Mucosa of descending colon (tissue), 3 donors: ENCODE measurements around the gene CHST14. TPM values are rescaled to one million over a fixed set of nuclear protein-coding genes. Genes with fewer than 3 reads are reported as not detected.

Experiments used
- ATAC-seq: fragments of 200-7000 bp; cut with Tn5 transposase; one replicate; pipeline ENCODE4 v1.9.1; 2020; ENCODE audit warnings: mild to moderate bottlenecking, moderate library complexity
- DNase-seq, 3 donors: peaks; one replicate each; pipeline ENCODE4 v3.0.0-alpha.2; 2020
- H3K36me3 ChIP-seq: fragments of 200-600 bp; one replicate; pipeline ENCODE4 v1.8.0; 2021; ENCODE audit warnings: low read depth, mild to moderate bottlenecking
- H3K4me1 ChIP-seq: fragments of 200-600 bp; one replicate; pipeline ENCODE4 v1.8.0; 2021; ENCODE audit warnings: low read depth, mild to moderate bottlenecking
- H3K4me3 ChIP-seq: fragments of 200-600 bp; one replicate; pipeline ENCODE4 v1.8.0; 2021; ENCODE audit warnings: mild to moderate bottlenecking
- H3K9me3 ChIP-seq: fragments of 200-600 bp; one replicate; pipeline ENCODE4 v1.8.0; 2021; ENCODE audit warnings: mild to moderate bottlenecking
- CTCF ChIP-seq: fragments of 200-600 bp; IDR thresholded peaks from one replicate; pipeline ENCODE4 v1.8.0; 2022; ENCODE audit warnings: antibody characterized with exemption, mild to moderate bottlenecking
- intact Hi-C, 2 donors: fragments of 100-400 bp; cut with DNase I in 1 of 2; cut with micrococcal nuclease in 1 of 2; formaldehyde crosslinking; loops; one replicate each; pipeline versions ENCODE4 v1.11.0 to v1.11.1; 2022; cut with DNase I, micrococcal nuclease
- total RNA-seq, 3 donors: library from RNA; stranded (reverse); fragmentation: NEBNext Ultra II Directional in 2 of 3; extraction: Animal tissue kit (Norgen Biotek cat#: 25700) in 2 of 3; gene quantifications; one replicate each; pipeline versions ENCODE4 v1.2.1 to v1.2.4, GENCODE V29; 2021 to 2023
- donor health status: DM: no; HTN: no; CAD: no; lungs with moderate emphysema.
- donor health status: DM: no; HTN: no; CAD: no.
- donor health status: DM: no; HTN: yes; CAD: no.

CHST14 gene
- total RNA-seq, 3 donors from 2014 or later, result 3.5 to 10.5 (median 4.8) TPM

DNA sequence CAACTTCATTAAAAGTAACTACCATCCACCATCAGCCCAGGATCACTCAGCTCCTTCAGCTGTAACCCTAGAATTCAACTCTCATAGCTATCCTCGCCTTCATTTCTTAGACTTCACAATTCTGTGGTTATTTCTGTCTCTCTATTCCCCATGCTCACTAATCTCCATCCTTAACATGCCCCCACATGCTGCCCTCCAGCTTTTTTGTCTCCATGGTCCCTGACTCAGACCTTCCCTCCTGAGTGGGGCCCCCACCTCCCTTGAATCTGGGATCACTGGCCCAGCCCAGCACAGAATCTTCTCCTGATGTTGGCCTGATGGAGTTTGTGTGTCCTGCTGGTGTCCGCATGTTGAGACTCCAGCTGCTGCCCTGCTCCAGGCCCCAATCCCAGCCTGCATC, 41.7 kb downstream of the CHST14 start:
- ATAC-seq, result no peak
- no peak for TF ChIP-seq CTCF
- Histone ChIP-seq H3K4me3 (no peak overlapping the region), H3K4me1 (peaks cover 4% of the 10 kb centered on the region), H3K9me3 (no peaks in the 10 kb centered on the region), H3K36me3 (no peaks in the 10 kb centered on the region)
- DNase-seq, result no peak
- intact Hi-C loops, result no loop called here

DNA sequence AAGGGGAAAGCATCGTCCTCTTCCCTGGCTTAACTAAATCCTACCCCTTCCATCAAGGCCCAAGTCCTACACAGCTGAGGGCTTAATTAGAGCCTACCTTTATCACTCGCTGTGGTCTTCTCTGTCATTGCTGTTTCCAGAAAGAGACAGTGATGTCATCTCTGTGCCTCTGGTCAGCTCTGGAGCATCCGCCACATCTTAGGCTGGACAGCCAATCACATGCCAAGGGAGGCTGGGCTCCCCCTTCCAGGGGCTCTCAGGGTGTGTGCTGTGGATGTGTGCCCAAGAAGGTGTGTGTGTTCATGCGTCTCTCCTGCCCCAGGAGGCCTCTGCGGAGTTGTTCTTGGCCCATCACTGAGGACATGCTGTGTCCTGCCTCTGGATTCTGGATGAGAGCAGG, 42.8 kb downstream of the CHST14 start:
- no peaks in the 10 kb centered on the region for H3K9me3 ChIP-seq
- no peak for TF ChIP-seq CTCF
- intact Hi-C loops, result no loop called here
- peaks cover 4% of the 10 kb centered on the region for H3K4me1 ChIP-seq
- no peak for DNase-seq
- no peak overlapping the region for H3K4me3 ChIP-seq
- H3K36me3 ChIP-seq, result no peaks in the 10 kb centered on the region
- ATAC-seq, result no peak

- TF ChIP-seq CTCF, result no peak
- H3K36me3 ChIP-seq, result no peaks in the 10 kb centered on the region
- peaks cover 4% of the 10 kb centered on the region for H3K4me1 ChIP-seq
- DNase-seq (no peak), ATAC-seq (no peak)
- intact Hi-C loops, result no loop called here
- H3K9me3 ChIP-seq, result no peaks in the 10 kb centered on the region
- H3K4me3 ChIP-seq, result no peak overlapping the region
Measured at GRCh38 chr15:40516322-40516721, 45.5 kb downstream of the CHST14 start.

Other genes starting within 250 kb of the CHST14 start
- 1 to 10 TPM in 2 of 3 donors, under 1 TPM in 1; 0.98 to 3.1 (median 2.7) TPM for gene PAK6, start 231.9 kb upstream of the CHST14 start, total RNA-seq
- gene ANKRD63, start 187.9 kb upstream of the CHST14 start, total RNA-seq, result under 1 TPM in 1 of 3 donors, not detected in 2; 0.25 TPM
- gene PLCB2, start 163.0 kb upstream of the CHST14 start, total RNA-seq, result 10 to 100 TPM in 2 of 3 donors, 1 to 10 TPM in 1; 9.9 to 21.8 (median 17.4) TPM
- gene INAFM2, start 147.3 kb upstream of the CHST14 start, total RNA-seq, result 100 to 1,000 TPM in 1 of 3 donors, 10 to 100 TPM in 2; 15.6 to 120 (median 21.1) TPM
- gene CCDC9B, start 130.0 kb upstream of the CHST14 start, total RNA-seq, result 100 to 1,000 TPM in 1 of 3 donors, 10 to 100 TPM in 2; 34.9 to 204 (median 37.2) TPM
- gene PHGR1, start 120.0 kb upstream of the CHST14 start, total RNA-seq, result 1,000 to 10,000 TPM in 2 of 3 donors, 100 to 1,000 TPM in 1; 932 to 1,439 (median 1,228) TPM
- 10 to 100 TPM in 2 of 3 donors, 1 to 10 TPM in 1; 5.1 to 23.4 (median 16.1) TPM for gene DISP2, start 112.8 kb upstream of the CHST14 start, total RNA-seq
- gene KNSTRN, start 88.3 kb upstream of the CHST14 start, total RNA-seq, result 10 to 100 TPM in 2 of 3 donors, 1 to 10 TPM in 1; 9.4 to 16.4 (median 10.5) TPM
- 10 to 100 TPM; 65.8 to 88.3 (median 74.8) TPM for gene IVD, start 65.2 kb upstream of the CHST14 start, total RNA-seq
- gene BAHD1, start 30.0 kb upstream of the CHST14 start, total RNA-seq, result 10 to 100 TPM; 26.9 to 32.2 (median 31.1) TPM
- 10 to 100 TPM; 32.6 to 35.0 (median 32.8) TPM for gene CCDC32, start 94.1 kb downstream of the CHST14 start, total RNA-seq
- 10 to 100 TPM in 1 of 3 donors, 1 to 10 TPM in 2; 9.4 to 10.9 (median 9.4) TPM for gene RPUSD2, start 98.3 kb downstream of the CHST14 start, total RNA-seq
- gene KNL1, start 123.3 kb downstream of the CHST14 start, total RNA-seq, result 1 to 10 TPM; 1.6 to 9.7 (median 3.1) TPM
- gene RAD51, start 224.2 kb downstream of the CHST14 start, total RNA-seq, result 10 to 100 TPM in 1 of 3 donors, 1 to 10 TPM in 2; 2.9 to 13.1 (median 8.3) TPM